Measurements from ENCODE around the gene IDH3A. TPM values are rescaled to one million over a fixed set of nuclear protein-coding genes. Genes with fewer than 3 reads are reported as not detected.

Gene IDH3A
- total RNA-seq, 3 donors from 2014 or later (not counting 1 experiment from before 2014, with no cell fraction given), result 43.5 to 55.1 (median 53.3) TPM

- 89% methylated on average over 14 of the region's 15 CpGs for WGBS (ENCODE audit: insufficient coverage)
Observed at GRCh38 chr15:78193731-78194567, 44.8 kb downstream of the IDH3A start.

GRCh38 chr15:78194568-78194925, 45.4 kb downstream of the IDH3A start:
- Mint-ChIP-seq H3K9me3 (no peaks in the 10 kb centered on the region), H3K27ac (no peak overlapping the region), H3K4me3 (no peak overlapping the region), H3K36me3 (no peaks in the 10 kb centered on the region), H3K4me1 (no peaks in the 10 kb centered on the region), H3K27me3 (ENCODE audit: low read depth in 2 of 2) (peaks cover 3 to 13% of the 10 kb centered on the region in 2 donors)
- ATAC-seq (no peak), DNase-seq (no peak)
- no peak overlapping the region for H3K4me3 ChIP-seq (ENCODE audit: low read length)
- no peaks in the 10 kb centered on the region for H3K27me3 ChIP-seq (ENCODE audit: control insufficient read depth, insufficient read depth, low read length)
- no peaks in the 10 kb centered on the region for H3K9me3 ChIP-seq (ENCODE audit: control insufficient read depth, insufficient read depth, low read length)
- no peaks in the 10 kb centered on the region for H3K36me3 ChIP-seq (ENCODE audit: control insufficient read depth, insufficient read depth, low read length)
- 91% methylated on average over 15 of the region's 15 CpGs for WGBS (ENCODE audit: insufficient coverage)
- no peaks in the 10 kb centered on the region for H3K4me1 ChIP-seq (ENCODE audit: control insufficient read depth, insufficient read depth, low read length)
- H3K27ac ChIP-seq (ENCODE audit: low read length), result no peak overlapping the region
- intact Hi-C loops (cut with micrococcal nuclease), result loop anchor here (2.0 kb wide), 1 partner anchor 236 kb away; no protein-coding TSS in a partner anchor
- no peak for TF ChIP-seq CTCF (IDR thresholded peaks at IDR 0.05)

More at GRCh38 chr15:78193731-78194567, 44.8 kb downstream of the IDH3A start:
- H3K4me1 Mint-ChIP-seq, result no peaks in the 10 kb centered on the region
- H3K27me3 ChIP-seq (ENCODE audit: control insufficient read depth, insufficient read depth, low read length), result no peaks in the 10 kb centered on the region
- TF ChIP-seq CTCF (IDR thresholded peaks at IDR 0.05), result no peak
- intact Hi-C loops (cut with micrococcal nuclease), result loop anchor here (2.0 kb wide), 1 partner anchor 235 kb away; no protein-coding TSS in a partner anchor
- DNase-seq (no peak), ATAC-seq (no peak)
- H3K9me3 Mint-ChIP-seq, result no peaks in the 10 kb centered on the region
- no peaks in the 10 kb centered on the region for H3K36me3 ChIP-seq (ENCODE audit: control insufficient read depth, insufficient read depth, low read length)
- H3K9me3 ChIP-seq (ENCODE audit: control insufficient read depth, insufficient read depth, low read length), result no peaks in the 10 kb centered on the region
- H3K27ac Mint-ChIP-seq, result no peak overlapping the region
- no peaks in the 10 kb centered on the region for H3K36me3 Mint-ChIP-seq
- no peak overlapping the region for H3K27ac ChIP-seq (ENCODE audit: low read length)
- peaks cover 3 to 13% of the 10 kb centered on the region in 2 donors for H3K27me3 Mint-ChIP-seq (ENCODE audit: low read depth in 2 of 2)
- H3K4me1 ChIP-seq (ENCODE audit: control insufficient read depth, insufficient read depth, low read length), result no peaks in the 10 kb centered on the region
- H3K4me3 Mint-ChIP-seq, result no peak overlapping the region
- H3K4me3 ChIP-seq (ENCODE audit: low read length), result no peak overlapping the region

GRCh38 chr15:78195735-78196201, 46.6 kb downstream of the IDH3A start:
- H3K27me3 ChIP-seq (ENCODE audit: control insufficient read depth, insufficient read depth, low read length), result no peaks in the 10 kb centered on the region
- DNase-seq (peak; percentile 37 to 76), ATAC-seq (peak in 2 of 3 donors; percentile 80 to 81)
- no peaks in the 10 kb centered on the region for H3K36me3 ChIP-seq (ENCODE audit: control insufficient read depth, insufficient read depth, low read length)
- no peaks in the 10 kb centered on the region for H3K9me3 ChIP-seq (ENCODE audit: control insufficient read depth, insufficient read depth, low read length)
- no peaks in the 10 kb centered on the region for H3K9me3 Mint-ChIP-seq
- 28% methylated on average over 7 of the region's 7 CpGs for WGBS (ENCODE audit: insufficient coverage)
- H3K27ac ChIP-seq (ENCODE audit: low read length), result no peak overlapping the region
- TF ChIP-seq CTCF (IDR thresholded peaks at IDR 0.05), result peak; percentile 68
- no peak overlapping the region for H3K27ac Mint-ChIP-seq
- H3K4me3 ChIP-seq (ENCODE audit: low read length), result no peak overlapping the region
- no peaks in the 10 kb centered on the region for H3K36me3 Mint-ChIP-seq
- H3K4me3 Mint-ChIP-seq, result no peak overlapping the region
- peaks cover 0 to 8% of the 10 kb centered on the region in 2 donors for H3K27me3 Mint-ChIP-seq (ENCODE audit: low read depth in 2 of 2)
- intact Hi-C loops (cut with micrococcal nuclease), result loop anchor here (1.0 to 2.0 kb wide), 3 partner anchors 82 to 237 kb away; no protein-coding TSS in a partner anchor
- H3K4me1 Mint-ChIP-seq, result no peaks in the 10 kb centered on the region
- H3K4me1 ChIP-seq (ENCODE audit: control insufficient read depth, insufficient read depth, low read length), result no peaks in the 10 kb centered on the region

Data from natural killer cell (primary cell).